C4-2B (cell line): Measurements from ENCODE around the gene EFCAB8.

Experiments used
- CTCF ChIP-seq: fragments of 450-650 bp; conservative IDR thresholded peaks from 2 replicates; pipeline ENCODE4 v1.5.1; 2017; ENCODE audit warnings: mild to moderate bottlenecking
- ZFX ChIP-seq: fragments of 450-650 bp; IDR thresholded peaks from 2 replicates; pipeline ENCODE4 v1.6.1; 2017

DNA sequence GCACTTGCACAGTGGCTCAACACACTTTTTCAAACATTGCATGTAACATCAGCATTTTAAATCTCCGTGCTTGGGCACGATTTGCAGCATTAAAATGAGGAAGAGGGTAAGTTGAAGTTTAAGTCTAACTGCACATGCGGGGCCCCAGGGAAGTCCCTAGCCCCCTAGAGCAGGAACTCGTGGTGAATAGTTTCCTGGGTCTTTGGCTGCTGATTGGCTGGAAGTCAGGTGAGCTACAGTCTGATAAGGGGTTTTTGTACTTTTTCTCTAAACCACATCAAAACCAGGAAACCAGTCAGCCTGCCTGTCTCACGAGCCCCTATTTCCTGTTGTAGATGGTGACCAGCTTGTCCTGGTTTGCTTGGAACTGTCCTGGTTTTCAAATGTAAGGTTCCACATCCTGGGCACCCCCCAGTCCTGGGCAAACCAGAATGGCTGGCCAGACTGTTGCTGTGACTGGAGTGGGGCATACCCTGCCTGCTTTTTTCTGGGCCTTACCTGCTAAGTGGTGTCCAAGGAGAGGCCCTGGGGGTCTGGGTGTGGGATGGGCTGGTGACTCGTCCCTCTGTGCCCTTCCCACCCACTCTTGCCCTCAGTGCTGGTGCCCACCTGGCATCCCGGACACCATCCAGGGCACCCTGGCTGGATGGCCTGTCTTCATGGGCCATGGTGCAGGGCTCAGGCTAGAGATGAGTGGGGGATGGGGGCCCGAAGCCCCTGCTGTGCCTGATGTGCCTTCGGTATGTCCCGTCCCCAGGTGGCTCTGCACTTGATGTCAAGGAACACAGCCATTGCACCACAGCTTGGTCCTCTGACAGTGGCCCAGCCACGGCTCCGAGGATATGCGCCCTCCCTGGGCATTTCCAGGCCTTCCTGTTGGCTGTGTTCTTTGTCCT lies 113.7 kb downstream of the EFCAB8 start:
- TF ChIP-seq CTCF (no peak), ZFX (no peak)
